ENCODE results near the gene GTPBP4.

GRCh38 chr10:1009071-1009494 lies 20.8 kb downstream of the GTPBP4 start:
- TF ChIP-seq CTCF (conservative IDR thresholded peaks at IDR 0.05; ENCODE audit: low read depth, low read length) (no peak), EZH2 (IDR thresholded peaks at IDR 0.05; ENCODE audit: borderline replicate concordance, low read depth, low read length, poor library complexity, severe bottlenecking) (no peak)
